ENCODE results near the gene C3orf33. TPM values are rescaled to one million over a fixed set of nuclear protein-coding genes. Genes with fewer than 3 reads are reported as not detected.

Gene C3orf33
- total RNA-seq, 1 experiment from 2014 or later, result 9.5 TPM

DNA sequence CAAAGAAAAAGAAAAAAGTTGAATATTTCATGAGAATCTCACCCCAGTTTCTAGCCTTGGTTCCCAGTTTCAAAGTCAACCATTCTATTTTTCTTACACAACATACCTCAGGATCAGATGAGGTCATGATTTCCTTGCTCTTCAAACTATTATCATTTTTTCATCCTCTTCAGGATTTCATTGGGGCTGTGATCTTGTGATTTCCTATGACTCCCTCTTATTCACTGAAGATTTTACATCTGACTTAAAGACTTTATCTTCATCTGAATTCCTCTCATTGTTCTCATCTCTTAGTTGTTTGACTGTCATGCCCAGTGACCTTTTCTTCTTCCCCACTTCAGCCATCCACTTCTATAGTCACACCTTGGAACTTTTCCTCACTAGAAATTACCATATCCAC, 3.1 kb upstream of the C3orf33 start:
- H3K9me3 Mint-ChIP-seq (ENCODE audit: low read depth, unreplicated experiment), result no peaks in the 10 kb centered on the region
- intact Hi-C loops (cut with micrococcal nuclease; ENCODE audit: unreplicated experiment), result loop anchor here (2.0 kb wide), 1 partner anchor 44 kb away; no protein-coding TSS in a partner anchor
- H3K27ac Mint-ChIP-seq (ENCODE audit: unreplicated experiment), result no peak overlapping the region
- DNase-seq, result no peak
- BruUV-seq (replicated peaks), result no TSS peak
- H3K36me3 Mint-ChIP-seq (ENCODE audit: insufficient read depth, unreplicated experiment), result peaks cover 15% of the 10 kb centered on the region
- H3K4me1 Mint-ChIP-seq (ENCODE audit: low read depth, unreplicated experiment), result peaks cover 12% of the 10 kb centered on the region
- CTCF ChIA-PET, result no interaction called here
- TF ChIP-seq, protein P1, sequence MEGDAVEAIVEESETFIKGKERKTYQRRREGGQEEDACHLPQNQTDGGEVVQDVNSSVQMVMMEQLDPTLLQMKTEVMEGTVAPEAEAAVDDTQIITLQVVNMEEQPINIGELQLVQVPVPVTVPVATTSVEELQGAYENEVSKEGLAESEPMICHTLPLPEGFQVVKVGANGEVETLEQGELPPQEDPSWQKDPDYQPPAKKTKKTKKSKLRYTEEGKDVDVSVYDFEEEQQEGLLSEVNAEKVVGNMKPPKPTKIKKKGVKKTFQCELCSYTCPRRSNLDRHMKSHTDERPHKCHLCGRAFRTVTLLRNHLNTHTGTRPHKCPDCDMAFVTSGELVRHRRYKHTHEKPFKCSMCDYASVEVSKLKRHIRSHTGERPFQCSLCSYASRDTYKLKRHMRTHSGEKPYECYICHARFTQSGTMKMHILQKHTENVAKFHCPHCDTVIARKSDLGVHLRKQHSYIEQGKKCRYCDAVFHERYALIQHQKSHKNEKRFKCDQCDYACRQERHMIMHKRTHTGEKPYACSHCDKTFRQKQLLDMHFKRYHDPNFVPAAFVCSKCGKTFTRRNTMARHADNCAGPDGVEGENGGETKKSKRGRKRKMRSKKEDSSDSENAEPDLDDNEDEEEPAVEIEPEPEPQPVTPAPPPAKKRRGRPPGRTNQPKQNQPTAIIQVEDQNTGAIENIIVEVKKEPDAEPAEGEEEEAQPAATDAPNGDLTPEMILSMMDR (IDR thresholded peaks at IDR 0.05; ENCODE audit: unreplicated experiment), result no peak
- peaks cover 7% of the 10 kb centered on the region for H3K27me3 Mint-ChIP-seq (ENCODE audit: unreplicated experiment)
- H3K4me3 Mint-ChIP-seq (ENCODE audit: low read depth, unreplicated experiment), result no peak overlapping the region

DNA sequence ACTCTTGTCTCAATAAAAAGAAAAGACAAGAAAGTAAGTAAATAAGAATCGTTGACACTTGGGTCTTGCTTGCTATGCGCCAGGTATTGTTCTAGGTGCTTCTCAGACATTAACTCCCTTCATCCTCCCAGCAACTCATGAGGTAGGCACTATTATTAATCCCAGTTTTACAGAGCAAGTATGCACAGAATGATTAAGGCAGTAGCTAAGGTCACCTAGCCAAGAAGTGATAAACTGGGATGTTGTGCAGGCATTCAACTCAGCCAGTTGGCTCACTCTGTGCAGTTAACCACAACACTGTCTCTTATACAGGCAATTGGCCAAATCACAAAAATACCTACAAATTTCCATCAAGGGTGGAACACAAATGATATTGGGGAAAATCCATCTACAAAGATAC, 1.7 kb upstream of the C3orf33 start:
- peaks cover 7% of the 10 kb centered on the region for H3K27me3 Mint-ChIP-seq (ENCODE audit: unreplicated experiment)
- no TSS peak for BruUV-seq (replicated peaks)
- CTCF ChIA-PET, result no interaction called here
- H3K4me1 Mint-ChIP-seq (ENCODE audit: low read depth, unreplicated experiment), result peaks cover 14% of the 10 kb centered on the region
- H3K36me3 Mint-ChIP-seq (ENCODE audit: insufficient read depth, unreplicated experiment), result peaks cover 15% of the 10 kb centered on the region
- intact Hi-C loops (cut with micrococcal nuclease; ENCODE audit: unreplicated experiment), result loop anchor here (2.0 kb wide), 1 partner anchor 45 kb away; no protein-coding TSS in a partner anchor
- H3K4me3 Mint-ChIP-seq (ENCODE audit: low read depth, unreplicated experiment), result no peak overlapping the region
- no peaks in the 10 kb centered on the region for H3K9me3 Mint-ChIP-seq (ENCODE audit: low read depth, unreplicated experiment)
- no peak overlapping the region for H3K27ac Mint-ChIP-seq (ENCODE audit: unreplicated experiment)
- TF ChIP-seq, protein P1 (IDR thresholded peaks at IDR 0.05; ENCODE audit: unreplicated experiment), result no peak
- no peak for DNase-seq

DNA sequence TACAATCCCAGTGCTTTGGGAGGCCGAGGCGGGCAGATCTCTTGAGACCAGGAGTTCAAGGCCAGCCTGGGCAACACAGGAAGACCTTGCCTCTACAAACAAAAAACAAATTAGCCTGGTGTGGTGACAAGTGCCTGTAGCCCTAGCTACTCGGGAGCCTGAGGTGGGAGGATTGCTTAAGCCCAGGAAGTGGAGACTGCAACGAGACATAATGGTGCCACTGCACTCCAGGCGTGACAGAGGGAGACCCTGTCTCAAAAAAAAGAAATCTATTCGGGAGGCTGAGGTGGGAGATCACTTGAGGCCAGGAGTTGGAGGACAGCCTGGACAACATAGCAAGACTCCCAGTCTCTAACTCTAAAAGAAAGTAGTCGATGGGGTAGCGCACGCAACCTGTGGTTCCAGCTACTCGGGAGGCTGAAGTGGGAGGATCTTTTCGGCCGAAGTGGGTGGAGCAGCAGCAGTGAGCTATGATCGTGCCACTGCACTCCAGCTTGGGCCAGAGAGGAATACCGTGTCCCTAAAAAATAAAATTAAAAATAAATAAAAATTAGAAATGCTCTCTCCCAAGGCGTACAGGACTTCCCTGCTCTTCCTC, 775 bp downstream of the C3orf33 start:
- peaks cover 14% of the 10 kb centered on the region for H3K4me1 Mint-ChIP-seq (ENCODE audit: low read depth, unreplicated experiment)
- TF ChIP-seq, protein P1 (IDR thresholded peaks at IDR 0.05; ENCODE audit: unreplicated experiment), result no peak
- no TSS peak for BruUV-seq (replicated peaks)
- intact Hi-C loops (cut with micrococcal nuclease; ENCODE audit: unreplicated experiment), result no loop called here
- CTCF ChIA-PET, result interaction anchor here (0.5 to 2.5 kb wide), 28 partner anchors 9 to 642 kb away, joined by 3 to 23 read pairs (median 4); partner anchors contain the start of genes GMPS, PLCH1 and SLC33A1
- peak overlapping the region; percentile 93 for H3K4me3 Mint-ChIP-seq (ENCODE audit: low read depth, unreplicated experiment)
- peak; percentile 69 for DNase-seq
- peaks cover 7% of the 10 kb centered on the region for H3K27me3 Mint-ChIP-seq (ENCODE audit: unreplicated experiment)
- no peaks in the 10 kb centered on the region for H3K9me3 Mint-ChIP-seq (ENCODE audit: low read depth, unreplicated experiment)
- H3K27ac Mint-ChIP-seq (ENCODE audit: unreplicated experiment), result peak overlapping the region; percentile 78
- H3K36me3 Mint-ChIP-seq (ENCODE audit: insufficient read depth, unreplicated experiment), result peaks cover 15% of the 10 kb centered on the region

DNA sequence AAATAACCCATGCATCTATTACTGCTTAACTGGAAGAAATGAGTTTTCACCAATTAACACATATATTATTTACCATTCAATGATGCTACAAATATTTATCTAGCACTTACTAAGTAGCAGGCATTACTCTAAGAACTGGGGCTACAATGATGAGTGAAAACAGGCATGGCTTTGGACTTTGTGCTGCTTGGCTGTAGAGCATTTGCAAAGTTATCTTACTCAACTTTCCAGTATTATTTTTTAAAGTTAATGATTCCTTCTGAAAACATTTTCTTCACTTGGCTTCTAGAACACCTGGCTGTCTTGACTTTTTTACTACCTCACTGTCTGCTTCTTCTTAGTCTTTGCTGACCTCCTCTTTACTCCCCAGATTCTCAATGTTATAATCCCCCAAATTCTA, 1.8 kb downstream of the C3orf33 start:
- H3K9me3 Mint-ChIP-seq (ENCODE audit: low read depth, unreplicated experiment), result no peaks in the 10 kb centered on the region
- H3K4me3 Mint-ChIP-seq (ENCODE audit: low read depth, unreplicated experiment), result no peak overlapping the region
- peaks cover 7% of the 10 kb centered on the region for H3K27me3 Mint-ChIP-seq (ENCODE audit: unreplicated experiment)
- no peak overlapping the region for H3K27ac Mint-ChIP-seq (ENCODE audit: unreplicated experiment)
- intact Hi-C loops (cut with micrococcal nuclease; ENCODE audit: unreplicated experiment), result loop anchor here (1.0 kb wide), 1 partner anchor 11 kb away; no protein-coding TSS in a partner anchor
- BruUV-seq (replicated peaks), result no TSS peak
- H3K36me3 Mint-ChIP-seq (ENCODE audit: insufficient read depth, unreplicated experiment), result peaks cover 15% of the 10 kb centered on the region
- peaks cover 14% of the 10 kb centered on the region for H3K4me1 Mint-ChIP-seq (ENCODE audit: low read depth, unreplicated experiment)
- DNase-seq, result no peak
- TF ChIP-seq, protein P1 (IDR thresholded peaks at IDR 0.05; ENCODE audit: unreplicated experiment), result no peak
- CTCF ChIA-PET, result interaction anchor here (0.6 kb wide), 1 partner anchor 28 kb away, joined by 4 read pairs; no protein-coding TSS in a partner anchor

Data from Calu3 (cell line).